Coronary artery (tissue), 2 donors: ENCODE results near the gene GJD2.

Experiments
- DNase-seq: peaks from one replicate; pipeline ENCODE4 v3.0.0-alpha.2; 2017; ENCODE audit warnings: low spot score
- H3K27ac ChIP-seq, 2 donors: fragments of 200-600 bp; sonication (generic); one replicate each; pipeline ENCODE4 v1.5.1; 2016 to 2019
- H3K4me3 ChIP-seq: fragments of 200-600 bp; sonication (generic); 2 replicates; pipeline ENCODE4 v1.5.1; 2016; ENCODE audit warnings: mild to moderate bottlenecking, moderate library complexity
- CTCF ChIP-seq: fragments of 200-600 bp; sonication (generic); IDR thresholded peaks from one replicate; pipeline ENCODE4 v1.5.1; 2019; ENCODE audit warnings: antibody characterized with exemption

The GJD2 gene

GRCh38 chr15:34721157-34721801 lies 33.5 kb downstream of the GJD2 start:
- TF ChIP-seq CTCF: no peak
- Histone ChIP-seq H3K27ac (peak overlapping the region in 1 of 2 donors; percentile 88), H3K4me3 (no peak overlapping the region)
- DNase-seq: no peak

- no peak for DNase-seq
- H3K27ac ChIP-seq: no peak overlapping the region
- no peak for TF ChIP-seq CTCF
- H3K4me3 ChIP-seq: no peak overlapping the region
These were observed 35.1 kb downstream of the GJD2 start for GRCh38 chr15:34719695-34720094.

- TF ChIP-seq CTCF: no peak
- DNase-seq: no peak
- H3K27ac ChIP-seq: no peak overlapping the region
- no peak overlapping the region for H3K4me3 ChIP-seq
These were observed 35.8 kb downstream of the GJD2 start for GRCh38 chr15:34718681-34719665.

- H3K4me3 ChIP-seq: no peak overlapping the region
- DNase-seq: no peak
- no peak overlapping the region for H3K27ac ChIP-seq
- no peak for TF ChIP-seq CTCF
These were observed 37.1 kb downstream of the GJD2 start for GRCh38 chr15:34717729-34718128.

GRCh38 chr15:34716111-34716510 lies 38.7 kb downstream of the GJD2 start:
- H3K27ac ChIP-seq: no peak overlapping the region
- no peak overlapping the region for H3K4me3 ChIP-seq
- TF ChIP-seq CTCF: no peak
- no peak for DNase-seq

- DNase-seq: no peak
- Histone ChIP-seq H3K4me3 (no peak overlapping the region), H3K27ac (no peak overlapping the region)
- no peak for TF ChIP-seq CTCF
These were observed 40.2 kb downstream of the GJD2 start for GRCh38 chr15:34714476-34715121.
